Epithelial cell of esophagus (primary cell): ENCODE results near the gene VIPR2.

ENCODE experiments used
- DNase-seq: peaks from one replicate; pipeline ENCODE4 v3.0.0; 2010; ENCODE audit warnings: low read depth
- H3K4me3 ChIP-seq: 2 replicates; pipeline ENCODE4 v1.5.1; 2011; ENCODE audit warnings: mild to moderate bottlenecking, low read length, control low read depth
- CTCF ChIP-seq: IDR thresholded peaks from 2 replicates; pipeline ENCODE4 v1.5.1; 2011; ENCODE audit warnings: low read depth, mild to moderate bottlenecking, low read length, control low read depth, inconsistent platforms; ENCODE audit not compliant: insufficient read depth; ENCODE audit errors: missing control alignments

Gene VIPR2

GRCh38 chr7:159117366-159118196 is 27.1 kb downstream of the VIPR2 start:
- H3K4me3 ChIP-seq: no peak overlapping the region
- DNase-seq: no peak
- TF ChIP-seq CTCF: no peak

DNA sequence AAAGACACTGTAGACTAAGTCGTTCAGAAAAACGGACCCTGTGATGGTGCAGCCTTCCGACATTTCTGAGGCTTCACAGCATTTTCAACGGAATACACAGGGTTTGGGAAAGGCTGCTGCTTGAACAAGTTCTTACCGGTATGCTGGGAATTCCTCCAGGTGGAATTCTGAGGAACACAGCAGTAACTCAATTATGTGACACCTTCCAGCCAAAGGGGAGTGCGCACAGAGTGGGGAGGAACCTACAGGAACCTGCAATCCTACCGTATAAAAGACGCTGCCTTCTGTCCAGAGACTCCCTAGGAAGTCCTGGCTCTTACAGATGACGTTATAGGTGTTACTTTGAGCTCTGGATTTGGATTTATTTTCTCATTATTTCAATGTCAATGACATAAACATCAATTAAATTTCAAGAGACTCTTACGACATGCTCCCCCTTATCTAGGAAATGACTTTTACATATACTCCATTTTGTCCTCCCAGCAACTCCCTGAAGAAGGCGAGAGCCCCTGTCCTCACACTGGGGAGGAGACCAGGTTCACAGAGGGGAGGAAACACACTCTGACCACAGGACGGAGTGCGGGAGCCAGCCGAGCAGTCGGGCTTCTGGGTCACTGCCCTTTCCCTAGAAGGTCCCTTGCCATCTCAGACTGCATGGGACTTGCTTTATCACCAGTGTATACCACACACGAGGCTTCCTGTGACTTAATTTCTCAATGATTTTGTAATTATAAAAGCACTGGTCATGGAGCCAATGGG is 27.9 kb downstream of the VIPR2 start:
- DNase-seq: no peak
- H3K4me3 ChIP-seq: no peak overlapping the region
- no peak for TF ChIP-seq CTCF

- no peak for DNase-seq
- TF ChIP-seq CTCF: no peak
- no peak overlapping the region for H3K4me3 ChIP-seq
Measured at GRCh38 chr7:159115601-159116501, 28.8 kb downstream of the VIPR2 start.

GRCh38 chr7:159114981-159115380 is 29.7 kb downstream of the VIPR2 start:
- no peak for DNase-seq
- no peak for TF ChIP-seq CTCF

GRCh38 chr7:159114096-159114495 is 30.6 kb downstream of the VIPR2 start:
- no peak for TF ChIP-seq CTCF
- H3K4me3 ChIP-seq: no peak overlapping the region
- DNase-seq: no peak

More at GRCh38 chr7:159114981-159115380, 29.7 kb downstream of the VIPR2 start:
- H3K4me3 ChIP-seq: no peak overlapping the region

GRCh38 chr7:159113056-159113455 is 31.6 kb downstream of the VIPR2 start:
- no peak overlapping the region for H3K4me3 ChIP-seq
- no peak for DNase-seq
- TF ChIP-seq CTCF: no peak
